Caco-2 (cell line): ENCODE data around the gene PACSIN2. TPM values are rescaled to one million over a fixed set of nuclear protein-coding genes. Genes with fewer than 3 reads are reported as not detected.
"Not testable (repeated sequence)": the region's sequence is repeated elsewhere in the genome, so short reads cannot be mapped to it uniquely, and the experiment has no call there.

Source experiments
- BruUV-seq: library from RNA; stranded (reverse); fragments of 400-500 nt; replicated peaks from 2 replicates; lab custom pipeline; 2021; lab: Mats Ljungman, UMichigan
- CTCF ChIA-PET: fragments of 300-600 bp; sonication (Branson Sonifier 250); formaldehyde crosslinking; loops from one replicate; lab custom pipeline; 2022; ENCODE audit warnings: antibody characterized with exemption; lab: Charles Lee
- POLR2A ChIA-PET: fragments of 300-600 bp; sonication (Branson Sonifier 250); formaldehyde crosslinking; loops from one replicate; lab custom pipeline; 2022; ENCODE audit warnings: antibody characterized with exemption; lab: Charles Lee
- DNase-seq, 2 experiments: peaks; one replicate each; pipeline versions ENCODE4 v3.0.0 to v3.0.0-alpha.2; 2020 to 2022
- H3K27me3 ChIP-seq: replicated peaks from 2 replicates; pipeline ENCODE4 v1.6.0; 2011; ENCODE audit warnings: low read length; ENCODE audit not compliant: control insufficient read depth, insufficient read depth
- H3K36me3 ChIP-seq: 2 replicates; pipeline ENCODE4 v1.5.1; 2011; ENCODE audit warnings: low read length; ENCODE audit not compliant: control insufficient read depth, insufficient read depth
- H3K4me1 ChIP-seq: fragments of 250-450 bp; sonication (Bioruptor Pico); 2 replicates; pipeline ENCODE4 v1.5.1; 2020; ENCODE audit warnings: mild to moderate bottlenecking
- H3K4me3 ChIP-seq: 2 replicates; pipeline ENCODE4 v1.5.1; 2011; ENCODE audit warnings: low read depth, mild to moderate bottlenecking, control low read depth, low read length
- H3K9me3 ChIP-seq: fragments of 250-450 bp; sonication (Bioruptor Pico); 2 replicates; pipeline ENCODE4 v1.5.1; 2020; ENCODE audit warnings: mild to moderate bottlenecking, moderate library complexity
- H3K27ac Mint-ChIP-seq: one replicate; pipeline ENCODE4 v1.8.0; 2022; ENCODE audit warnings: mixed read lengths; ENCODE audit not compliant: unreplicated experiment
- H3K27me3 Mint-ChIP-seq: one replicate; pipeline ENCODE4 v1.8.0; 2022; ENCODE audit warnings: mixed read lengths; ENCODE audit not compliant: insufficient read depth, unreplicated experiment
- H3K36me3 Mint-ChIP-seq: one replicate; pipeline ENCODE4 v1.8.0; 2022; ENCODE audit warnings: mild to moderate bottlenecking, mixed read lengths; ENCODE audit not compliant: insufficient read depth, unreplicated experiment
- H3K4me1 Mint-ChIP-seq: one replicate; pipeline ENCODE4 v1.8.0; 2022; ENCODE audit warnings: low read depth, mixed read lengths; ENCODE audit not compliant: unreplicated experiment
- H3K4me3 Mint-ChIP-seq: one replicate; pipeline ENCODE4 v1.8.0; 2022; ENCODE audit warnings: mild to moderate bottlenecking, moderate library complexity, mixed read lengths; ENCODE audit not compliant: unreplicated experiment
- H3K9me3 Mint-ChIP-seq: one replicate; pipeline ENCODE4 v1.8.0; 2022; ENCODE audit warnings: mixed read lengths; ENCODE audit not compliant: unreplicated experiment
- CTCF ChIP-seq, 2 experiments: fragments of 200-600 bp in 1 of 2; IDR thresholded peaks; 1 replicate in 1 of 2; 2 replicates in 1 of 2; pipeline versions ENCODE4 v1.5.1 to v1.8.0; 2011 to 2022; ENCODE audit warnings: antibody characterized with exemption in 1 of 2, control low read depth in 1 of 2, inconsistent platforms in 1 of 2, low read depth in 1 of 2, low read length in 1 of 2, mild to moderate bottlenecking in 1 of 2, moderate library complexity in 1 of 2; ENCODE audit not compliant: insufficient read depth in 1 of 2, severe bottlenecking in 1 of 2, unreplicated experiment in 1 of 2
- intact Hi-C: fragments of 100-400 bp; cut with micrococcal nuclease; formaldehyde crosslinking; loops from one replicate; pipeline ENCODE4 v1.10.0; 2022; ENCODE audit not compliant: unreplicated experiment
- total RNA-seq: library from RNA; stranded (reverse); gene quantifications from 2 replicates; pipeline ENCODE4 v1.2.3, GENCODE V29; 2022

The PACSIN2 gene
- total RNA-seq, 1 experiment from 2014 or later: 122 TPM

GRCh38 chr22:42918500-42918899, 96.4 kb downstream of the PACSIN2 start:
- ChIA-PET CTCF (interaction anchor here (0.5 kb wide), 1 partner anchor 45 kb away, joined by 4 read pairs; no protein-coding TSS in a partner anchor), POLR2A (no interaction called here)
- Mint-ChIP-seq H3K36me3 (peaks cover 27% of the 10 kb centered on the region), H3K4me1 (peaks cover 29% of the 10 kb centered on the region), H3K27me3 (no peaks in the 10 kb centered on the region), H3K4me3 (no peak overlapping the region), H3K9me3 (no peaks in the 10 kb centered on the region), H3K27ac (no peak overlapping the region)
- DNase-seq: no peak
- Histone ChIP-seq H3K36me3 (no peaks in the 10 kb centered on the region), H3K4me3 (no peak overlapping the region), H3K4me1 (peaks cover 31% of the 10 kb centered on the region), H3K9me3 (no peaks in the 10 kb centered on the region), H3K27me3 (no peaks in the 10 kb centered on the region)
- BruUV-seq: no TSS peak
- TF ChIP-seq CTCF (IDR thresholded peaks at IDR 0.05; ENCODE audit: insufficient read depth in 1 of 2, low read depth in 1 of 2, low read length in 1 of 2, severe bottlenecking in 1 of 2, unreplicated experiment in 1 of 2): no peak
- intact Hi-C loops: no loop called here

- H3K27me3 ChIP-seq, H3K9me3 Mint-ChIP-seq, H3K36me3 ChIP-seq, POLR2A ChIA-PET, DNase-seq, CTCF ChIA-PET, H3K27ac Mint-ChIP-seq, intact Hi-C loops, H3K9me3 ChIP-seq, H3K4me3 Mint-ChIP-seq, H3K27me3 Mint-ChIP-seq, BruUV-seq, H3K4me3 ChIP-seq: not testable (repeated sequence)
- Mint-ChIP-seq H3K36me3 (peaks cover 26% of the 10 kb centered on the region), H3K4me1 (peaks cover 18% of the 10 kb centered on the region)
- H3K4me1 ChIP-seq: peaks cover 32% of the 10 kb centered on the region
Measured at GRCh38 chr22:42917358-42917757, 97.6 kb downstream of the PACSIN2 start.

GRCh38 chr22:42915980-42916765, 98.8 kb downstream of the PACSIN2 start:
- H3K9me3 ChIP-seq: no peaks in the 10 kb centered on the region
- H3K27me3 ChIP-seq: no peaks in the 10 kb centered on the region
- ChIA-PET CTCF (interaction anchor here (1.2 kb wide), 1 partner anchor 49 kb away, joined by 6 read pairs; no protein-coding TSS in a partner anchor), POLR2A (no interaction called here)
- 0 out of 2 replicates have a peak, but pooled peaks cover 1% of the 10 kb centered on the region for H3K36me3 ChIP-seq
- H3K27me3 Mint-ChIP-seq: no peaks in the 10 kb centered on the region
- H3K9me3 Mint-ChIP-seq: no peaks in the 10 kb centered on the region
- H3K4me3 ChIP-seq: no peak overlapping the region
- no TSS peak for BruUV-seq
- DNase-seq: no peak
- peaks cover 32% of the 10 kb centered on the region for H3K4me1 ChIP-seq
- peak overlapping the region; percentile 86 for H3K27ac Mint-ChIP-seq
- TF ChIP-seq CTCF (IDR thresholded peaks at IDR 0.05; ENCODE audit: insufficient read depth in 1 of 2, low read depth in 1 of 2, low read length in 1 of 2, severe bottlenecking in 1 of 2, unreplicated experiment in 1 of 2): no peak
- intact Hi-C loops: no loop called here
- H3K4me3 Mint-ChIP-seq: no peak overlapping the region
- peaks cover 13% of the 10 kb centered on the region for H3K4me1 Mint-ChIP-seq
- H3K36me3 Mint-ChIP-seq: peaks cover 34% of the 10 kb centered on the region
